Measurements from ENCODE around the gene PLCH2.

PLCH2 gene

GRCh38 chr1:2480236-2480985, 4.3 kb downstream of the PLCH2 start:
- FAIRE-seq: no peak

GRCh38 chr1:2480986-2481364, 4.9 kb downstream of the PLCH2 start:
- FAIRE-seq: no peak

GRCh38 chr1:2481885-2482284, 5.8 kb downstream of the PLCH2 start:
- FAIRE-seq: no peak

- FAIRE-seq: no peak
These were observed 6.5 kb downstream of the PLCH2 start for GRCh38 chr1:2482588-2482987.

- FAIRE-seq: no peak
These were observed 6.9 kb downstream of the PLCH2 start for GRCh38 chr1:2483026-2483425.

GRCh38 chr1:2483970-2484369, 7.9 kb downstream of the PLCH2 start:
- FAIRE-seq: no peak

- FAIRE-seq: no peak
These were observed 10.0 kb downstream of the PLCH2 start for GRCh38 chr1:2486041-2486440.

- no peak for FAIRE-seq
These were observed 10.5 kb downstream of the PLCH2 start for GRCh38 chr1:2486558-2486957.

- no peak for FAIRE-seq
These were observed 12.6 kb downstream of the PLCH2 start for GRCh38 chr1:2488688-2489087.

- FAIRE-seq: no peak
These were observed 13.5 kb downstream of the PLCH2 start for GRCh38 chr1:2489615-2490014.

- no peak for FAIRE-seq
These were observed 16.0 kb downstream of the PLCH2 start for GRCh38 chr1:2492091-2492490.

GRCh38 chr1:2493218-2493617, 17.1 kb downstream of the PLCH2 start:
- FAIRE-seq: no peak

GRCh38 chr1:2493691-2494322, 17.7 kb downstream of the PLCH2 start:
- no peak for FAIRE-seq

- no peak for FAIRE-seq
These were observed 18.2 kb downstream of the PLCH2 start for GRCh38 chr1:2494323-2494693.

- FAIRE-seq: no peak
These were observed 18.9 kb downstream of the PLCH2 start for GRCh38 chr1:2495026-2495425.

- FAIRE-seq: no peak
These were observed 19.5 kb downstream of the PLCH2 start for GRCh38 chr1:2495546-2495945.

GRCh38 chr1:2496087-2496622, 20.1 kb downstream of the PLCH2 start:
- FAIRE-seq: no peak

GRCh38 chr1:2496746-2497145, 20.7 kb downstream of the PLCH2 start:
- no peak for FAIRE-seq

- FAIRE-seq: no peak
These were observed 21.8 kb downstream of the PLCH2 start for GRCh38 chr1:2497891-2498290.

- FAIRE-seq: no peak
These were observed 22.6 kb downstream of the PLCH2 start for GRCh38 chr1:2498648-2499047.

- FAIRE-seq: no peak
These were observed 23.2 kb downstream of the PLCH2 start for GRCh38 chr1:2499260-2499659.

- no peak for FAIRE-seq
These were observed 24.0 kb downstream of the PLCH2 start for GRCh38 chr1:2499986-2500596.

- FAIRE-seq: no peak
These were observed 25.1 kb downstream of the PLCH2 start for GRCh38 chr1:2501041-2501819.

- no peak for FAIRE-seq
These were observed 25.7 kb downstream of the PLCH2 start for GRCh38 chr1:2501820-2502119.

All from A204.1 (cell line).